B cell (primary cell): ENCODE measurements around the gene PSMD8. TPM values are rescaled to one million over a fixed set of nuclear protein-coding genes. Genes with fewer than 3 reads are reported as not detected.

Experiments
- ATAC-seq: fragments of 200-7000 bp; cut with Tn5 transposase; one replicate; pipeline ENCODE4 v1.10.0; 2021; ENCODE audit warnings: low read depth, mild to moderate bottlenecking, moderate number of reproducible peaks, moderate library complexity
- CTCF ChIA-PET: fragments of 350-600 bp; sonication (Branson Sonifier 250); formaldehyde crosslinking; loops from one replicate; lab custom pipeline; 2021; ENCODE audit warnings: antibody characterized with exemption, inconsistent platforms; lab: Charles Lee
- POLR2A ChIA-PET: fragments of 350-600 bp; sonication (Branson Sonifier 250); formaldehyde crosslinking; loops from one replicate; lab custom pipeline; 2021; ENCODE audit warnings: antibody characterized with exemption; lab: Charles Lee
- DNase-seq: peaks from one replicate; pipeline ENCODE4 v3.0.0; 2013
- H2AFZ ChIP-seq: 2 replicates; pipeline ENCODE4 v1.6.1; 2012; ENCODE audit warnings: mild to moderate bottlenecking, low read depth, low read length; ENCODE audit not compliant: insufficient read depth, poor library complexity, severe bottlenecking
- H3K27ac ChIP-seq, 2 donors: 1 replicate in 1 of 2; 2 replicates in 1 of 2; pipeline ENCODE4 v1.5.1; 2012 to 2013; ENCODE audit warnings: low read length in 2 of 2, mild to moderate bottlenecking in 2 of 2, moderate library complexity in 1 of 2
- H3K27me3 ChIP-seq, 4 experiments: fragments of 200-600 bp in 1 of 4; sonication (generic) in 1 of 4; replicated peaks in 1 of 4; 1 replicate in 2 of 4; 2 replicates in 2 of 4; pipeline versions ENCODE4 v1.6.1 to v1.7.0; 2013 to 2016; ENCODE audit warnings: low read length in 3 of 4, mild to moderate bottlenecking in 2 of 4, mixed read lengths in 1 of 4, moderate library complexity in 1 of 4; ENCODE audit not compliant: insufficient read depth in 4 of 4, control insufficient read depth in 3 of 4; ENCODE audit errors: control extremely low read depth in 1 of 4
- H3K36me3 ChIP-seq, 2 experiments: replicated peaks in 1 of 2; 1 replicate in 1 of 2; 2 replicates in 1 of 2; pipeline versions ENCODE4 v1.6.1 to v1.7.1; 2013; ENCODE audit warnings: low read length in 1 of 2; ENCODE audit not compliant: insufficient read depth in 2 of 2, control insufficient read depth in 1 of 2; ENCODE audit errors: control extremely low read depth in 1 of 2, extremely low read depth in 1 of 2
- H3K4me1 ChIP-seq, 2 donors: fragments of 200-600 bp in 1 of 2; sonication (generic) in 1 of 2; 1 replicate in 1 of 2; 2 replicates in 1 of 2; pipeline versions ENCODE4 v1.5.1 to v1.6.1; 2013 to 2017; ENCODE audit warnings: low read length in 2 of 2; ENCODE audit not compliant: control insufficient read depth in 2 of 2, insufficient read depth in 2 of 2
- H3K4me2 ChIP-seq: replicated peaks from 2 replicates; pipeline ENCODE3; 2012; ENCODE audit warnings: mild to moderate bottlenecking, low read depth, low read length; ENCODE audit not compliant: poor library complexity, severe bottlenecking
- H3K4me3 ChIP-seq, 5 experiments: fragments of 200-600 bp in 1 of 5; sonication (generic) in 1 of 5; 1 replicate in 3 of 5; 2 replicates in 2 of 5; pipeline versions ENCODE4 v1.5.1 to v1.7.0; 2011 to 2016; ENCODE audit warnings: low read length in 4 of 5, mild to moderate bottlenecking in 4 of 5, low read depth in 2 of 5, control low read depth in 1 of 5, moderate library complexity in 1 of 5; ENCODE audit not compliant: insufficient read depth in 1 of 5; ENCODE audit errors: control extremely low read depth in 1 of 5, extremely low read depth in 1 of 5
- H3K79me2 ChIP-seq: fragments of 200-600 bp; sonication (generic); one replicate; pipeline ENCODE4 v1.6.0; 2016; ENCODE audit warnings: low read length; ENCODE audit not compliant: control insufficient read depth, insufficient read depth
- H3K9ac ChIP-seq: fragments of 200-600 bp; sonication (generic); 2 replicates; pipeline ENCODE4 v1.6.1; 2017; ENCODE audit warnings: mild to moderate bottlenecking, low read length, moderate library complexity
- H3K9me3 ChIP-seq, 3 donors: one replicate each; pipeline versions ENCODE4 v1.6.1 to v1.7.1; 2013; ENCODE audit warnings: low read length in 2 of 3; ENCODE audit not compliant: control insufficient read depth in 2 of 3, insufficient read depth in 1 of 3; ENCODE audit errors: control extremely low read depth in 1 of 3
- H4K20me1 ChIP-seq: 2 replicates; pipeline ENCODE4 v1.6.0; 2012; ENCODE audit warnings: mild to moderate bottlenecking, low read length; ENCODE audit not compliant: insufficient read depth, control insufficient read depth, poor library complexity, severe bottlenecking
- H3K27ac Mint-ChIP-seq: one replicate; pipeline ENCODE4 v1.8.0; 2021; ENCODE audit warnings: mixed read lengths
- H3K27me3 Mint-ChIP-seq: one replicate; pipeline ENCODE4 v1.8.0; 2021; ENCODE audit warnings: mixed read lengths
- H3K4me1 Mint-ChIP-seq: one replicate; pipeline ENCODE4 v1.8.0; 2021; ENCODE audit warnings: mixed read lengths
- H3K4me3 Mint-ChIP-seq: one replicate; pipeline ENCODE4 v1.8.0; 2021; ENCODE audit warnings: mixed read lengths
- H3K9me3 Mint-ChIP-seq: one replicate; pipeline ENCODE4 v1.8.0; 2022; ENCODE audit warnings: mixed read lengths; ENCODE audit not compliant: insufficient read depth
- CTCF ChIP-seq: fragments of 200-600 bp; IDR thresholded peaks from one replicate; pipeline ENCODE4 v1.8.0; 2022; ENCODE audit warnings: antibody characterized with exemption, mild to moderate bottlenecking
- EZH2 ChIP-seq: IDR thresholded peaks from 2 replicates; pipeline ENCODE4 v1.6.1; 2012; ENCODE audit warnings: borderline replicate concordance, low read depth, mild to moderate bottlenecking, moderate library complexity, low read length; ENCODE audit not compliant: insufficient read depth, poor library complexity, severe bottlenecking
- WGBS: methylation state at CpG from one replicate; pipeline ENCODE4 v1.1.5; 2013; ENCODE audit warnings: missing lambda C conversion rate; ENCODE audit not compliant: insufficient coverage; 5-methylcytosine and 5-hydroxymethylcytosine counted together
- intact Hi-C: fragments of 100-400 bp; cut with micrococcal nuclease; formaldehyde crosslinking; loops from one replicate; pipeline ENCODE4 v1.10.0; 2022
- polyA plus RNA-seq: library from polyadenylated mRNA; depleted of rRNA; stranded (reverse); fragments of >200 nt; gene quantifications from 2 replicates; pipeline ENCODE4 v1.2.3, GENCODE V29; 2012
- total RNA-seq, 2 donors: library from RNA; stranded (reverse); fragments of 120-200 nt in 1 of 2; gene quantifications; 1 replicate in 1 of 2; 2 replicates in 1 of 2; pipeline versions ENCODE4 v1.2.3 to v1.2.4, GENCODE V29; 2013 to 2022

Gene PSMD8
- total and polyA plus RNA-seq, 2 donors (not counting 1 experiment from before 2014, with no cell fraction given): 88.1 to 122 TPM

GRCh38 chr19:38430931-38431330 lies 56.6 kb downstream of the PSMD8 start:
- H3K27ac Mint-ChIP-seq: no peak overlapping the region
- H3K27ac ChIP-seq: no peak overlapping the region
- DNase-seq (no peak), ATAC-seq (no peak)
- H3K27me3 ChIP-seq: peaks cover 0 to 23% (median 7%) of the 10 kb centered on the region in 4 experiments
- no peak overlapping the region for H3K4me3 ChIP-seq
- H3K27me3 Mint-ChIP-seq: peaks cover 25% of the 10 kb centered on the region
- peaks cover 0 to 3% (median 0%) of the 10 kb centered on the region in 3 donors for H3K9me3 ChIP-seq
- H3K4me2 ChIP-seq: no peak overlapping the region
- no peak overlapping the region for H3K4me3 Mint-ChIP-seq
- H3K4me1 Mint-ChIP-seq: peaks cover 29% of the 10 kb centered on the region
- POLR2A ChIA-PET: no interaction called here
- H3K79me2 ChIP-seq: no peaks in the 10 kb centered on the region
- H2AFZ ChIP-seq: no peak overlapping the region
- CTCF ChIA-PET: no interaction called here
- H3K36me3 ChIP-seq: no peaks in the 10 kb centered on the region
- H3K4me1 ChIP-seq: peaks cover 13 to 20% of the 10 kb centered on the region in 2 donors
- TF ChIP-seq CTCF (no peak), EZH2 (no peak)
- intact Hi-C loops: no loop called here
- H3K9ac ChIP-seq: no peak overlapping the region
- H4K20me1 ChIP-seq: no peaks in the 10 kb centered on the region
- no CpG with 5 or more reads among the region's 7 CpGs for WGBS
- H3K9me3 Mint-ChIP-seq: no peaks in the 10 kb centered on the region

- Mint-ChIP-seq H3K27me3 (peaks cover 27% of the 10 kb centered on the region), H3K9me3 (no peaks in the 10 kb centered on the region), H3K4me3 (peak within 1 kb of the TSS; percentile 50), H3K4me1 (peaks cover 14% of the 10 kb centered on the region), H3K27ac (no peak within 1 kb of the TSS)
- intact Hi-C loops: no loop called here
- peak; percentile 38 for DNase-seq
- Histone ChIP-seq H3K9ac (no peak within 1 kb of the TSS), H3K36me3 (no peaks in the 10 kb centered on the region), H4K20me1 (no peaks in the 10 kb centered on the region), H3K27me3 (peaks cover 0 to 23% (median 7%) of the 10 kb centered on the region in 4 experiments), H3K4me2 (peak within 1 kb of the TSS; percentile 47), H3K27ac (no peak within 1 kb of the TSS), H3K4me3 (no peak within 1 kb of the TSS), H2AFZ (peak within 1 kb of the TSS; percentile 58), H3K9me3 (peaks cover 0 to 3% (median 0%) of the 10 kb centered on the region in 3 donors), H3K4me1 (peaks cover 4 to 5% of the 10 kb centered on the region in 2 donors), H3K79me2 (no peaks in the 10 kb centered on the region)
- ATAC-seq: peak; percentile 67
- TF ChIP-seq EZH2 (no peak), CTCF (no peak)
- WGBS: 19% methylated on average over 11 of the region's 20 CpGs
- ChIA-PET POLR2A (no interaction called here), CTCF (no interaction called here)
Observed at GRCh38 chr19:38433268-38433733, 58.9 kb downstream of the PSMD8 start, which contains the start of gene RYR1. Gene RYR1, plus strand, starts transcription at chr19:38433691. Its CDS starts 139 bp downstream, at chr19:38433830.
